ENCODE results near the gene WDFY2.

GRCh38 chr13:51583469-51583874 is 790 bp upstream of the WDFY2 start:
- TF ChIP-seq POLR2A (IDR thresholded peaks at IDR 0.05; ENCODE audit: low read depth, low read length) (no peak), YY1 (IDR thresholded peaks at IDR 0.05; ENCODE audit: low read depth, low read length) (no peak), CTCF (IDR thresholded peaks at IDR 0.05 in 2 of 3, conservative IDR thresholded peaks at IDR 0.05 in 1 of 3; ENCODE audit: control insufficient read depth in 2 of 3, extremely low read depth in 1 of 3, insufficient read depth in 1 of 3, low read depth in 3 of 3, low read length in 3 of 3) (no peak), NBN (IDR thresholded peaks at IDR 0.05) (no peak), ZNF274 (IDR thresholded peaks at IDR 0.05; ENCODE audit: insufficient read depth, insufficient read length) (no peak), GABPA (IDR thresholded peaks at IDR 0.05; ENCODE audit: low read depth) (no peak), HCFC1 (IDR thresholded peaks at IDR 0.05; ENCODE audit: low read length) (no peak; the same call in 1 of the 2 replicates), REST (IDR thresholded peaks at IDR 0.05; ENCODE audit: low read depth, low read length) (no peak), NFIC (IDR thresholded peaks at IDR 0.05; ENCODE audit: low read depth, low read length) (no peak), MAX (IDR thresholded peaks at IDR 0.05; ENCODE audit: low read depth, low read length) (no peak), CREM (IDR thresholded peaks at IDR 0.05; ENCODE audit: low read depth) (no peak), SP1 (IDR thresholded peaks at IDR 0.05; ENCODE audit: low read depth, low read length) (no peak), MXI1 (IDR thresholded peaks at IDR 0.05; ENCODE audit: low read depth, low read length) (no peak), PAX5 (IDR thresholded peaks at IDR 0.05; ENCODE audit: borderline replicate concordance, low read depth, low read length) (no peak)

All from GM12878 (cell line).